OCI-LY1 (cell line): ENCODE data around the gene FARSA.

ENCODE experiments used
- H2AFZ ChIP-seq: fragments of 200-600 bp; sonication (generic), shearing (Covaris generic); 2 replicates; pipeline ENCODE4 v1.6.0; 2014; ENCODE audit warnings: antibody characterized with exemption, mild to moderate bottlenecking, low read length
- H3F3A ChIP-seq: fragments of 200-600 bp; sonication (generic), shearing (Covaris generic); 2 replicates; pipeline ENCODE4 v1.6.0; 2014; ENCODE audit warnings: mild to moderate bottlenecking, antibody characterized with exemption, low read length, moderate library complexity; ENCODE audit not compliant: insufficient read depth
- H3K27ac ChIP-seq: fragments of 200-600 bp; sonication (generic); 2 replicates; pipeline ENCODE4 v1.5.1; 2014; ENCODE audit warnings: low read length, mixed run types, mild to moderate bottlenecking, low read depth; ENCODE audit not compliant: poor library complexity, severe bottlenecking
- H3K27me3 ChIP-seq: fragments of 200-600 bp; sonication (generic); 2 replicates; pipeline ENCODE4 v1.6.0; 2014; ENCODE audit warnings: antibody characterized with exemption, mild to moderate bottlenecking, low read length, moderate library complexity; ENCODE audit not compliant: insufficient read depth
- H3K36me3 ChIP-seq: fragments of 200-600 bp; sonication (generic); 2 replicates; pipeline ENCODE4 v1.6.1; 2014; ENCODE audit warnings: mild to moderate bottlenecking, antibody characterized with exemption, low read length, moderate library complexity, mixed read lengths; ENCODE audit not compliant: insufficient read depth
- H3K4me1 ChIP-seq: fragments of 200-600 bp; sonication (generic); 2 replicates; pipeline ENCODE4 v1.5.1; 2014; ENCODE audit warnings: mild to moderate bottlenecking, low read length, moderate library complexity; ENCODE audit not compliant: insufficient read depth, severe bottlenecking
- H3K4me2 ChIP-seq: fragments of 200-600 bp; sonication (generic), shearing (Covaris generic); 2 replicates; pipeline ENCODE4 v1.6.1; 2014; ENCODE audit warnings: low read length
- H3K4me3 ChIP-seq: fragments of 200-600 bp; sonication (generic); 2 replicates; pipeline ENCODE4 v1.5.1; 2014; ENCODE audit warnings: low read length, low read depth, mild to moderate bottlenecking, mixed read lengths; ENCODE audit not compliant: poor library complexity, severe bottlenecking
- H3K79me2 ChIP-seq: fragments of 200-600 bp; shearing (Covaris generic); 2 replicates; pipeline ENCODE4 v1.6.1; 2016; ENCODE audit warnings: mixed run types, low read length, mixed read lengths; ENCODE audit not compliant: insufficient read depth
- H3K9ac ChIP-seq: fragments of 200-600 bp; sonication (generic), shearing (Covaris generic); 2 replicates; pipeline ENCODE4 v1.6.1; 2014; ENCODE audit warnings: mild to moderate bottlenecking, low read length, mixed read lengths
- H3K9me2 ChIP-seq: fragments of 200-600 bp; sonication (generic), shearing (Covaris generic); 2 replicates; pipeline ENCODE4 v1.6.1; 2014; ENCODE audit warnings: low read depth, mild to moderate bottlenecking, low read length, mixed read lengths
- H3K9me3 ChIP-seq: fragments of 200-600 bp; shearing (Covaris generic); 2 replicates; pipeline ENCODE4 v1.6.1; 2014; ENCODE audit warnings: low read length, mixed read lengths
- H4K20me1 ChIP-seq: fragments of 200-600 bp; sonication (generic), shearing (Covaris generic); 2 replicates; pipeline ENCODE4 v1.6.0; 2016; ENCODE audit warnings: mild to moderate bottlenecking, low read length; ENCODE audit not compliant: insufficient read depth
- EZH2 ChIP-seq: fragments of 200-600 bp; sonication (generic), shearing (Covaris generic); IDR thresholded peaks from 2 replicates; pipeline ENCODE4 v1.8.0; 2017; ENCODE audit warnings: borderline replicate concordance, mixed run types, mild to moderate bottlenecking, antibody characterized with exemption, low read length, moderate library complexity, mixed read lengths
- TF ChIP-seq, protein P1 (sequence below): fragments of 200-600 bp; sonication (generic), shearing (Covaris generic); IDR thresholded peaks from 2 replicates; pipeline ENCODE4 v1.5.1; 2017; ENCODE audit warnings: mild to moderate bottlenecking, antibody characterized with exemption, low read length, moderate library complexity, mixed read lengths

Gene FARSA

DNA sequence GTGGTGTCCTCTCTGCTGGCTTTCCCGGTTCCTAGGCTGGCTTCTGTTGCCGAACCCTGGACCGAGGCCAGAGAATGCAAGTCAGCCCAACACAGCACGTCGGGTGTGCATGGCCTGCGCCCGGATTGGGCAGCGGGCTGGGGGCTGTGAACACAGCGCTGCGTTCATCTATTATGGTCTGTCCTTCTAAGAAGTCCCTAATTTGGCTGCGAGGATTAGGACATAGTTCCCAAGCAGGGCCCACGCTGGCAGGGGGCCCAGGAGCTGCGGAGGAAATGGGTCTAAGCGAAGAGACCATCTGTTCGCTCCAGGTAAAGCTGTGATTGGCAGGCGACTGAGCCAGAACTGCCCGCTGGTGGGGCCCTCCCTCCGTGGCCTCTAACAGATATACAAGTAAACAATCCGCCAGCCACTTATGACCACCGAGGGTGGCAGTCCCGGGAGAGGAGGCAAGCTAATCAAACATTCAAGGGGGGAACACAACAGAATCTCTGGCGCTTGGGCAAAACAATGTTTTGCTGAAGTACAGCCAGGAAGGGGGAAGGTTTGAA, 20.4 kb downstream of the FARSA start:
- Histone ChIP-seq H3K9ac (no peak overlapping the region), H3K27me3 (no peaks in the 10 kb centered on the region), H2AFZ (no peak overlapping the region), H3K9me3 (no peaks in the 10 kb centered on the region), H3K27ac (no peak overlapping the region), H3K4me1 (peaks cover 18% of the 10 kb centered on the region), H3K36me3 (no peaks in the 10 kb centered on the region), H3K4me3 (no peak overlapping the region), H4K20me1 (no peaks in the 10 kb centered on the region), H3K79me2 (no peaks in the 10 kb centered on the region), H3F3A (no peaks in the 10 kb centered on the region), H3K9me2 (no peaks in the 10 kb centered on the region), H3K4me2 (no peak overlapping the region)
- no peak for TF ChIP-seq EZH2
- TF ChIP-seq, protein P1, sequence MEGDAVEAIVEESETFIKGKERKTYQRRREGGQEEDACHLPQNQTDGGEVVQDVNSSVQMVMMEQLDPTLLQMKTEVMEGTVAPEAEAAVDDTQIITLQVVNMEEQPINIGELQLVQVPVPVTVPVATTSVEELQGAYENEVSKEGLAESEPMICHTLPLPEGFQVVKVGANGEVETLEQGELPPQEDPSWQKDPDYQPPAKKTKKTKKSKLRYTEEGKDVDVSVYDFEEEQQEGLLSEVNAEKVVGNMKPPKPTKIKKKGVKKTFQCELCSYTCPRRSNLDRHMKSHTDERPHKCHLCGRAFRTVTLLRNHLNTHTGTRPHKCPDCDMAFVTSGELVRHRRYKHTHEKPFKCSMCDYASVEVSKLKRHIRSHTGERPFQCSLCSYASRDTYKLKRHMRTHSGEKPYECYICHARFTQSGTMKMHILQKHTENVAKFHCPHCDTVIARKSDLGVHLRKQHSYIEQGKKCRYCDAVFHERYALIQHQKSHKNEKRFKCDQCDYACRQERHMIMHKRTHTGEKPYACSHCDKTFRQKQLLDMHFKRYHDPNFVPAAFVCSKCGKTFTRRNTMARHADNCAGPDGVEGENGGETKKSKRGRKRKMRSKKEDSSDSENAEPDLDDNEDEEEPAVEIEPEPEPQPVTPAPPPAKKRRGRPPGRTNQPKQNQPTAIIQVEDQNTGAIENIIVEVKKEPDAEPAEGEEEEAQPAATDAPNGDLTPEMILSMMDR = no peak

DNA sequence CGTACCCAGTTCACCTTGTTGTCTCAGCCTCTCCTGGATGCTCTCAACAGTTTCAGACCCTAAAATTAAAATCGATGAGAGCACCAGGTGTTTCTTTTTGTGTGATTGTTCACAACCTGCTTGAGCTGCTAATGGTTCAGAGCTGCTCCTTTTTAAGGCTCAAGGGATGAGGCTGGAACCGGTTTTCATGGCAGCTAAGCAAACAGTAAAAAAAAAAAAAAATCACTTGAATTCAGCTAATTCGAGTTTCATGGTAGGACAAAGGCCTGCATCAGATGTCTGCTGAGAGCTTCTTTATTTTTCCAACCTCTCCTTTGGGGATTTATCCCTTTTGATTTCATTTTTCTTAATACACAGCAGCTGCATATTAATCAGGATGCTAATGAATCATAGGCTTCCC, 20.9 kb downstream of the FARSA start:
- Histone ChIP-seq H3K27ac (no peak overlapping the region), H3K4me3 (no peak overlapping the region), H3K36me3 (no peaks in the 10 kb centered on the region), H3K9ac (no peak overlapping the region), H3K27me3 (no peaks in the 10 kb centered on the region), H3K9me2 (no peaks in the 10 kb centered on the region), H4K20me1 (no peaks in the 10 kb centered on the region), H3K4me1 (peaks cover 18% of the 10 kb centered on the region), H3K9me3 (no peaks in the 10 kb centered on the region), H2AFZ (no peak overlapping the region), H3K4me2 (no peak overlapping the region), H3F3A (no peaks in the 10 kb centered on the region), H3K79me2 (no peaks in the 10 kb centered on the region)
- TF ChIP-seq, protein P1 = no peak
- TF ChIP-seq EZH2 = no peak

DNA sequence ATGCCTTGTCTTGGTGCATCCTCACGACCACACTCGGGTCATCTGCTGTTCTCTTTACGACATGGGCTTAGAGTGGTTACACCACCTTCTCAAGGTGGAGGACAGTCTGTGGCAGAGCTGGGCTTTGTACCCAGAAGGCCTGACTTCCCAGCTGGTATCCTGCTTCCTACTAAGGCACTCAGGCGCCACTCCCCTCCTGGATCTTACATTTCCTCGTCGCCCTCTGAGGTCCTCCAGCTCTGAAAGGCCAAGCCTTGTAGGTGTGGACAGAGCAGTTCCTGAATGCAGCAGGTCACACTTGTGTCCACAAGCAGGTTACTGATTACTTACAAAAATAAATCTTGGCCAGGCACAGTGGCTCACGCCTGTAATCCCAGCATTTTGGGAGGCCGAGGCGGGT, 26.3 kb downstream of the FARSA start:
- no peak overlapping the region for H3K27ac ChIP-seq
- no peak overlapping the region for H3K9ac ChIP-seq
- H3K79me2 ChIP-seq = no peaks in the 10 kb centered on the region
- H3F3A ChIP-seq = no peaks in the 10 kb centered on the region
- no peaks in the 10 kb centered on the region for H3K9me2 ChIP-seq
- H3K4me1 ChIP-seq = no peaks in the 10 kb centered on the region
- no peak overlapping the region for H2AFZ ChIP-seq
- H3K4me2 ChIP-seq = no peak overlapping the region
- H3K4me3 ChIP-seq = no peak overlapping the region
- no peaks in the 10 kb centered on the region for H3K36me3 ChIP-seq
- TF ChIP-seq EZH2 = no peak
- TF ChIP-seq, protein P1 = no peak
- H3K27me3 ChIP-seq = no peaks in the 10 kb centered on the region
- no peaks in the 10 kb centered on the region for H4K20me1 ChIP-seq
- no peaks in the 10 kb centered on the region for H3K9me3 ChIP-seq
